Left renal cortex interstitium (tissue), 4 donors: Measurements from ENCODE around the gene DIP2C. TPM values are rescaled to one million over a fixed set of nuclear protein-coding genes. Genes with fewer than 3 reads are reported as not detected.
"Not testable (repeated sequence)": the region's sequence is repeated elsewhere in the genome, so short reads cannot be mapped to it uniquely, and the experiment has no call there.

ENCODE experiments used
- DNase-seq, 4 donors: peaks; one replicate each; pipeline ENCODE4 v3.0.0-alpha.2; 2013; ENCODE audit warnings: low read depth in 4 of 4, low spot score in 2 of 4, missing footprints in 1 of 4
- polyA plus RNA-seq, 4 donors: library from polyadenylated mRNA; unstranded; fragments of 120-200 nt; gene quantifications; one replicate each; pipeline ENCODE4 v1.2.1, GENCODE V29; 2013; ENCODE audit not compliant: insufficient read length in 4 of 4

The DIP2C gene
- polyA plus RNA-seq, 4 donors = 19.4 to 23.6 (median 20.2) TPM

- no peak for DNase-seq
Observed at GRCh38 chr10:475709-476454, 213.6 kb downstream of the DIP2C start.

GRCh38 chr10:474946-475345, 214.5 kb downstream of the DIP2C start:
- DNase-seq = no peak

GRCh38 chr10:474406-474805, 215.1 kb downstream of the DIP2C start:
- DNase-seq = no peak

- DNase-seq = no peak
Observed at GRCh38 chr10:472241-472910, 217.1 kb downstream of the DIP2C start.

- no peak for DNase-seq
Observed at GRCh38 chr10:470339-471003, 219.0 kb downstream of the DIP2C start.

- DNase-seq = no peak
Observed at GRCh38 chr10:469947-470338, 219.5 kb downstream of the DIP2C start.

- no peak for DNase-seq
Observed at GRCh38 chr10:459743-460142, 229.7 kb downstream of the DIP2C start.

GRCh38 chr10:458421-458851, 231.0 kb downstream of the DIP2C start:
- peak in 3 of 4 donors; percentile 65 to 72 (median 67) for DNase-seq

GRCh38 chr10:456486-456885, 233.0 kb downstream of the DIP2C start:
- DNase-seq = no peak

- no peak for DNase-seq
Observed at GRCh38 chr10:454860-455259, 234.6 kb downstream of the DIP2C start.

- no peak for DNase-seq
Observed at GRCh38 chr10:453647-454046, 235.8 kb downstream of the DIP2C start.

- DNase-seq = no peak
Observed at GRCh38 chr10:452512-453426, 236.7 kb downstream of the DIP2C start.

- DNase-seq = no peak
Observed at GRCh38 chr10:451856-452255, 237.6 kb downstream of the DIP2C start.

GRCh38 chr10:451021-451471, 238.4 kb downstream of the DIP2C start:
- no peak for DNase-seq

GRCh38 chr10:450463-450862, 239.0 kb downstream of the DIP2C start:
- no peak for DNase-seq

- DNase-seq = not testable (repeated sequence)
Observed at GRCh38 chr10:449331-449730, 240.1 kb downstream of the DIP2C start.

- no peak for DNase-seq
Observed at GRCh38 chr10:443459-443858, 246.0 kb downstream of the DIP2C start.

GRCh38 chr10:442209-442608, 247.3 kb downstream of the DIP2C start:
- no peak for DNase-seq

GRCh38 chr10:441659-442058, 247.8 kb downstream of the DIP2C start:
- no peak for DNase-seq

GRCh38 chr10:440127-440526, 249.3 kb downstream of the DIP2C start:
- DNase-seq = no peak
